GM12878 (cell line): ENCODE results near the gene ZNF335. TPM values are rescaled to one million over a fixed set of nuclear protein-coding genes. Genes with fewer than 3 reads are reported as not detected.

ENCODE experiments used
- ATAC-seq: fragments of 200-7000 bp; cut with Tn5 transposase; 3 replicates; pipeline ENCODE4 v1.9.1; 2020; ENCODE audit warnings: mild to moderate bottlenecking, moderate library complexity
- BruUV-seq: library from RNA; stranded (reverse); fragments of 400-500 nt; replicated peaks from 2 replicates; lab custom pipeline; 2021; lab: Mats Ljungman, UMichigan
- CTCF ChIA-PET: fragments of 300-600 bp; sonication (Branson Sonifier 250); formaldehyde crosslinking; extraction: SDS; loops from one replicate; lab custom pipeline; 2021; ENCODE audit warnings: inconsistent platforms; lab: Yijun Ruan, JAX
- POLR2A ChIA-PET: fragments of 350-600 bp; formaldehyde crosslinking; extraction: SDS; loops from one replicate; lab custom pipeline; 2021; ENCODE audit warnings: inconsistent platforms; lab: Charles Lee
- RAD21 ChIA-PET: fragments of 300-600 bp; sonication (Branson Sonifier 250); formaldehyde crosslinking; loops from one replicate; lab custom pipeline; 2023; ENCODE audit warnings: antibody characterized with exemption; ENCODE audit not compliant: unreplicated experiment; lab: Charles Lee
- SMC1A ChIA-PET: fragments of 300-600 bp; sonication (Branson Sonifier 250); formaldehyde crosslinking; loops from one replicate; lab custom pipeline; 2023; ENCODE audit not compliant: unreplicated experiment, uncharacterized antibody; lab: Charles Lee
- DNase-seq: peaks from one replicate; pipeline ENCODE4 v3.0.0-alpha.2; 2011; ENCODE audit warnings: low read depth, low spot score
- FAIRE-seq: peaks from 3 replicates; lab custom pipeline; 2011; peaks lifted over from hg19 to GRCh38; lab: Jason Lieb, UNC
- H2AFZ ChIP-seq: 2 replicates; pipeline ENCODE4 v1.6.0; 2011; ENCODE audit warnings: low read depth, low read length, control low read depth; ENCODE audit not compliant: control insufficient read depth
- H3K27ac ChIP-seq: 2 replicates; pipeline ENCODE4 v1.5.1; 2011; ENCODE audit warnings: control low read depth; ENCODE audit not compliant: control insufficient read depth, insufficient read depth
- H3K27me3 ChIP-seq, 2 experiments: replicated peaks in 1 of 2; 2 replicates each; pipeline versions ENCODE4 v1.6.0 to v1.6.1; 2011; ENCODE audit warnings: low read length in 1 of 2; ENCODE audit not compliant: control insufficient read depth in 2 of 2, insufficient read depth in 2 of 2
- H3K36me3 ChIP-seq, 2 experiments: 2 replicates each; pipeline ENCODE4 v1.5.1; 2011; ENCODE audit warnings: low read length in 1 of 2; ENCODE audit not compliant: control insufficient read depth in 2 of 2, insufficient read depth in 2 of 2
- H3K4me1 ChIP-seq: 2 replicates; pipeline ENCODE4 v1.6.1; 2011; ENCODE audit warnings: mild to moderate bottlenecking, low read length, moderate library complexity, mixed read lengths; ENCODE audit not compliant: control insufficient read depth, insufficient read depth
- H3K4me2 ChIP-seq: 2 replicates; pipeline ENCODE4 v1.6.0; 2011; ENCODE audit warnings: control low read depth; ENCODE audit not compliant: control insufficient read depth, insufficient read depth
- H3K4me3 ChIP-seq: fragments of 200-600 bp; sonication (generic); 2 replicates; pipeline ENCODE4 v1.5.1; 2016
- H3K79me2 ChIP-seq: 2 replicates; pipeline ENCODE4 v1.6.0; 2011; ENCODE audit warnings: low read length; ENCODE audit not compliant: control insufficient read depth, insufficient read depth
- H3K9ac ChIP-seq: 2 replicates; pipeline ENCODE4 v1.8.0; 2011; ENCODE audit warnings: low read length, control low read depth, mixed read lengths; ENCODE audit not compliant: control insufficient read depth, insufficient read depth
- H3K9me3 ChIP-seq: replicated peaks from 3 replicates; pipeline ENCODE4 v1.5.1; 2011; ENCODE audit warnings: mild to moderate bottlenecking, low read length; ENCODE audit not compliant: control insufficient read depth, insufficient read depth
- H4K20me1 ChIP-seq: 2 replicates; pipeline ENCODE4 v1.6.0; 2011; ENCODE audit not compliant: control insufficient read depth, insufficient read depth
- CTCF ChIP-seq, 3 experiments: IDR thresholded peaks in 2 of 3; conservative IDR thresholded peaks in 1 of 3; 2 replicates each; pipeline ENCODE4 v1.5.1; 2011; ENCODE audit warnings: low read depth in 3 of 3, low read length in 3 of 3, mild to moderate bottlenecking in 3 of 3, control low read depth in 2 of 3, moderate library complexity in 2 of 3, inconsistent platforms in 1 of 3, mixed read lengths in 1 of 3; ENCODE audit not compliant: control insufficient read depth in 2 of 3, insufficient read depth in 1 of 3; ENCODE audit errors: extremely low read depth in 1 of 3
- HSF1 ChIP-seq: fragments of 150-350 bp; IDR thresholded peaks from 2 replicates; pipeline ENCODE4 v1.6.1; 2014; ENCODE audit warnings: mild to moderate bottlenecking, low read depth, low read length
- POLR2A ChIP-seq: IDR thresholded peaks from 2 replicates; pipeline ENCODE4 v1.6.1; 2011; ENCODE audit warnings: low read depth, mild to moderate bottlenecking, low read length
- SMC3 ChIP-seq: IDR thresholded peaks from 2 replicates; pipeline ENCODE4 v1.6.1; 2011; ENCODE audit warnings: low read length, improper control_type of control experiment, borderline replicate concordance
- TCF12 ChIP-seq: IDR thresholded peaks from 2 replicates; pipeline ENCODE4 v1.6.1; 2011; ENCODE audit warnings: low read depth, mild to moderate bottlenecking, low read length
- WGBS: methylation state at CpG from one replicate; pipeline ENCODE4 v1.1.6; 2016; ENCODE audit warnings: low lambda C conversion rate; ENCODE audit not compliant: insufficient replicate concordance, insufficient coverage; ENCODE audit errors: missing lambda C conversion rate; 5-methylcytosine and 5-hydroxymethylcytosine counted together
- in situ Hi-C: fragments of 300-500 bp; cut with MboI; formaldehyde crosslinking; loops from 9 replicates; pipeline ENCODE4 v1.14.3; 2018; ENCODE audit warnings: mixed read lengths
- intact Hi-C: fragments of 100-400 bp; cut with micrococcal nuclease; formaldehyde crosslinking; loops from one replicate; pipeline ENCODE4 v1.14.2; 2022; ENCODE audit not compliant: unreplicated experiment
- polyA plus RNA-seq, 11 experiments: library from polyadenylated mRNA; depleted of rRNA in 4 of 11; unstranded in 6 of 11; stranded (reverse) in 5 of 11; fragments of >200 nt; fragmentation: Nextera tagmentation in 4 of 11; fragmentation: Illumina TruSeq in 1 of 11; extraction: Ambion mirVana in 4 of 11; extraction: Trizol in 1 of 11; gene quantifications; 1 replicate in 1 of 11; 2 replicates in 10 of 11; pipeline versions ENCODE4 v1.2.1 to v1.2.3, GENCODE V29; 2011 to 2016; ENCODE audit warnings: inconsistent platforms in 2 of 11, missing spikeins in 2 of 11, low read depth in 1 of 11
- total RNA-seq, 4 experiments: library from RNA; depleted of rRNA in 3 of 4; stranded (reverse); fragments of >200 nt in 3 of 4; fragmentation: Illumina TruSeq in 1 of 4; extraction: Trizol in 1 of 4; gene quantifications; 2 replicates each; pipeline versions ENCODE4 v1.2.1 to v1.2.3, GENCODE V29; 2013 to 2021

Gene ZNF335
- total and polyA plus RNA-seq, 10 of the 15 experiments (the other 5 are each of a cell fraction or from before 2014, with no cell fraction given), result 0.74 to 30.1 (median 14.5) TPM

- TF ChIP-seq CTCF (IDR thresholded peaks at IDR 0.05 in 2 of 3, conservative IDR thresholded peaks at IDR 0.05 in 1 of 3; ENCODE audit: control insufficient read depth in 2 of 3, extremely low read depth in 1 of 3, insufficient read depth in 1 of 3, low read depth in 3 of 3, low read length in 3 of 3) (peak in 2 of 3 experiments; percentile 31 to 51; a peak in 3 of 6 replicates), TCF12 (0 out of 2 replicates have a peak, but pooled peaks have one; percentile 24), SMC3 (peak; percentile 20; the same call in 1 of the 2 replicates)
Observed at GRCh38 chr20:45963059-45964005, 8.7 kb downstream of the ZNF335 start (continued).

- 0 out of 2 replicates have a peak, but pooled peaks have one; percentile 14 for TF ChIP-seq POLR2A
- no peak for TF ChIP-seq HSF1
- Histone ChIP-seq H4K20me1 (no peaks in the 10 kb centered on the region), H3K36me3 (peaks cover 25 to 55% of the 10 kb centered on the region in 2 experiments), H3K4me2 (no peak overlapping the region), H3K9ac (no peak overlapping the region), H3K79me2 (no peaks in the 10 kb centered on the region), H3K27ac (no peak overlapping the region), H3K4me1 (peaks cover 18% of the 10 kb centered on the region), H2AFZ (no peak overlapping the region), H3K9me3 (no peaks in the 10 kb centered on the region), H3K27me3 (no peaks in the 10 kb centered on the region), H3K4me3 (no peak overlapping the region)
- ATAC-seq (no peak), FAIRE-seq (no peak), DNase-seq (no peak)
- RAD21 ChIA-PET, result interaction anchor here (0.6 to 6.3 kb wide), 6 partner anchors 27 to 799 kb away, joined by 3 to 66 read pairs (median 4); partner anchors contain the start of genes CTSA, PCIF1 and UBE2C
- no TSS peak for BruUV-seq
- intact Hi-C loops (loop anchor here (5.0 kb wide), 1 partner anchor 150 kb away; the partner anchor contains the start of gene UBE2C), in situ Hi-C loops (no loop called here)
- POLR2A ChIA-PET, result interaction anchor here (0.6 to 3.2 kb wide), 7 partner anchors 8 to 716 kb away, joined by 3 to 35 read pairs (median 8); partner anchors contain the start of gene PCIF1
- WGBS, result 95% methylated on average over 26 of the region's 26 CpGs
- CTCF ChIA-PET, result interaction anchor here (0.6 to 9.4 kb wide), 17 partner anchors 8 to 332 kb away, joined by 3 to 130 read pairs (median 6); partner anchors contain the start of genes PCIF1, UBE2C, WFDC10A and ZNF335
- SMC1A ChIA-PET, result interaction anchor here (0.6 to 4.8 kb wide), 7 partner anchors 8 to 167 kb away, joined by 3 to 35 read pairs (median 6); partner anchors contain the start of gene PCIF1
Observed at GRCh38 chr20:45962031-45962755, 9.8 kb downstream of the ZNF335 start.
